ENCODE data around the gene SARM1. TPM values are rescaled to one million over a fixed set of nuclear protein-coding genes. Genes with fewer than 3 reads are reported as not detected.

SARM1 gene
- total RNA-seq, 1 experiment from 2014 or later = 32.8 TPM

- intact Hi-C loops (cut with micrococcal nuclease; ENCODE audit: unreplicated experiment) = loop anchor here (10.0 kb wide), 1 partner anchor 244 kb away; the partner anchor contains the start of genes ALDOC and PIGS
- peak in 1 of 2 experiments; percentile 42 for DNase-seq
- peaks cover 84% of the 10 kb centered on the region for H3K36me3 Mint-ChIP-seq (ENCODE audit: insufficient read depth, unreplicated experiment)
- H3K4me3 Mint-ChIP-seq (ENCODE audit: unreplicated experiment) = no peak overlapping the region
- peaks cover 17% of the 10 kb centered on the region for H3K36me3 ChIP-seq (ENCODE audit: control insufficient read depth, insufficient read depth, low read length)
- no peaks in the 10 kb centered on the region for H3K27me3 ChIP-seq (replicated peaks; ENCODE audit: control insufficient read depth, insufficient read depth, low read length)
- BruUV-seq (replicated peaks) = no TSS peak
- no peak overlapping the region for H3K4me3 ChIP-seq (ENCODE audit: low read depth, low read length)
- no peaks in the 10 kb centered on the region for H3K9me3 ChIP-seq
- H3K27me3 Mint-ChIP-seq (ENCODE audit: insufficient read depth, unreplicated experiment) = no peaks in the 10 kb centered on the region
- ChIA-PET CTCF (interaction anchor here (0.6 to 1.3 kb wide), 4 partner anchors 9 to 27 kb away, joined by 3 to 4 read pairs (median 4); no protein-coding TSS in a partner anchor), POLR2A (interaction anchor here (1.0 kb wide), 1 partner anchor 12 kb away, joined by 4 read pairs; the partner anchor contains the start of gene TMEM97)
- H3K27ac Mint-ChIP-seq (ENCODE audit: unreplicated experiment) = no peak overlapping the region
- peaks cover 41% of the 10 kb centered on the region for H3K4me1 ChIP-seq
- TF ChIP-seq CTCF (IDR thresholded peaks at IDR 0.05; ENCODE audit: insufficient read depth in 1 of 2, low read depth in 1 of 2, low read length in 1 of 2, severe bottlenecking in 1 of 2, unreplicated experiment in 1 of 2) = no peak
- H3K4me1 Mint-ChIP-seq (ENCODE audit: low read depth, unreplicated experiment) = peaks cover 45% of the 10 kb centered on the region
- H3K9me3 Mint-ChIP-seq (ENCODE audit: unreplicated experiment) = no peaks in the 10 kb centered on the region
Measured at GRCh38 chr17:28330671-28331070, 40.8 kb upstream of the SARM1 start.

- H3K4me1 Mint-ChIP-seq (ENCODE audit: low read depth, unreplicated experiment) = peaks cover 37% of the 10 kb centered on the region
- no peak for TF ChIP-seq CTCF (IDR thresholded peaks at IDR 0.05; ENCODE audit: insufficient read depth in 1 of 2, low read depth in 1 of 2, low read length in 1 of 2, severe bottlenecking in 1 of 2, unreplicated experiment in 1 of 2)
- peaks cover 40% of the 10 kb centered on the region for H3K4me1 ChIP-seq
- H3K9me3 ChIP-seq = no peaks in the 10 kb centered on the region
- no peak overlapping the region for H3K27ac Mint-ChIP-seq (ENCODE audit: unreplicated experiment)
- peaks cover 10% of the 10 kb centered on the region for H3K36me3 ChIP-seq (ENCODE audit: control insufficient read depth, insufficient read depth, low read length)
- no peak overlapping the region for H3K4me3 ChIP-seq (ENCODE audit: low read depth, low read length)
- H3K9me3 Mint-ChIP-seq (ENCODE audit: unreplicated experiment) = no peaks in the 10 kb centered on the region
- peak overlapping the region; percentile 2 for H3K4me3 Mint-ChIP-seq (ENCODE audit: unreplicated experiment)
- DNase-seq = peak in 1 of 2 experiments; percentile 47
- no TSS peak for BruUV-seq (replicated peaks)
- intact Hi-C loops (cut with micrococcal nuclease; ENCODE audit: unreplicated experiment) = loop anchor here (10.0 kb wide), 1 partner anchor 243 kb away; the partner anchor contains the start of genes ALDOC and PIGS
- H3K27me3 Mint-ChIP-seq (ENCODE audit: insufficient read depth, unreplicated experiment) = no peaks in the 10 kb centered on the region
- CTCF ChIA-PET = interaction anchor here (1.1 to 1.3 kb wide), 2 partner anchors 12 to 26 kb away, joined by 4 read pairs; no protein-coding TSS in a partner anchor
- H3K27me3 ChIP-seq (replicated peaks; ENCODE audit: control insufficient read depth, insufficient read depth, low read length) = no peaks in the 10 kb centered on the region
- peaks cover 82% of the 10 kb centered on the region for H3K36me3 Mint-ChIP-seq (ENCODE audit: insufficient read depth, unreplicated experiment)
- POLR2A ChIA-PET = interaction anchor here (0.6 kb wide), 1 partner anchor 67 kb away, joined by 3 read pairs; no protein-coding TSS in a partner anchor
Measured at GRCh38 chr17:28331891-28332420, 39.5 kb upstream of the SARM1 start.

GRCh38 chr17:28333083-28333746 is 38.3 kb upstream of the SARM1 start:
- no peak for TF ChIP-seq CTCF (IDR thresholded peaks at IDR 0.05; ENCODE audit: insufficient read depth in 1 of 2, low read depth in 1 of 2, low read length in 1 of 2, severe bottlenecking in 1 of 2, unreplicated experiment in 1 of 2)
- Histone ChIP-seq H3K4me3 (ENCODE audit: low read depth, low read length) (no peak overlapping the region), H3K36me3 (ENCODE audit: control insufficient read depth, insufficient read depth, low read length) (peaks cover 9% of the 10 kb centered on the region), H3K4me1 (peaks cover 36% of the 10 kb centered on the region), H3K9me3 (no peaks in the 10 kb centered on the region), H3K27me3 (replicated peaks; ENCODE audit: control insufficient read depth, insufficient read depth, low read length) (no peaks in the 10 kb centered on the region)
- intact Hi-C loops (cut with micrococcal nuclease; ENCODE audit: unreplicated experiment) = loop anchor here (10.0 kb wide), 1 partner anchor 242 kb away; the partner anchor contains the start of genes ALDOC and PIGS
- POLR2A ChIA-PET = interaction anchor here (0.5 kb wide), 1 partner anchor 24 kb away, joined by 3 read pairs; the partner anchor contains the start of gene POLDIP2
- Mint-ChIP-seq H3K27me3 (ENCODE audit: insufficient read depth, unreplicated experiment) (no peaks in the 10 kb centered on the region), H3K9me3 (ENCODE audit: unreplicated experiment) (no peaks in the 10 kb centered on the region), H3K36me3 (ENCODE audit: insufficient read depth, unreplicated experiment) (peaks cover 77% of the 10 kb centered on the region), H3K4me1 (ENCODE audit: low read depth, unreplicated experiment) (peaks cover 40% of the 10 kb centered on the region), H3K4me3 (ENCODE audit: unreplicated experiment) (peak overlapping the region; percentile 97), H3K27ac (ENCODE audit: unreplicated experiment) (no peak overlapping the region)
- CTCF ChIA-PET = interaction anchor here (0.6 kb wide), 1 partner anchor 480 kb away, joined by 4 read pairs; no protein-coding TSS in a partner anchor
- peak in 1 of 2 experiments; percentile 36 for DNase-seq
- no TSS peak for BruUV-seq (replicated peaks)
